ENCODE results near the gene TEKT4.

GRCh38 chr2:94880507-94880906 is 9.3 kb downstream of the TEKT4 start:
- TF ChIP-seq CTCF (IDR thresholded peaks at IDR 0.05; ENCODE audit: low read length) (no peak), EZH2 (IDR thresholded peaks at IDR 0.05; ENCODE audit: borderline replicate concordance, low read length) (no peak)
